GM18517 (cell line): ENCODE results near the gene AMH.

Experiments
- ATAC-seq: cut with Tn5 transposase; IDR thresholded peaks from one replicate; pipeline ENCODE4 v1.9.1; 2021; ENCODE audit warnings: mild to moderate bottlenecking, moderate library complexity; ENCODE audit not compliant: unreplicated experiment

The AMH gene

DNA sequence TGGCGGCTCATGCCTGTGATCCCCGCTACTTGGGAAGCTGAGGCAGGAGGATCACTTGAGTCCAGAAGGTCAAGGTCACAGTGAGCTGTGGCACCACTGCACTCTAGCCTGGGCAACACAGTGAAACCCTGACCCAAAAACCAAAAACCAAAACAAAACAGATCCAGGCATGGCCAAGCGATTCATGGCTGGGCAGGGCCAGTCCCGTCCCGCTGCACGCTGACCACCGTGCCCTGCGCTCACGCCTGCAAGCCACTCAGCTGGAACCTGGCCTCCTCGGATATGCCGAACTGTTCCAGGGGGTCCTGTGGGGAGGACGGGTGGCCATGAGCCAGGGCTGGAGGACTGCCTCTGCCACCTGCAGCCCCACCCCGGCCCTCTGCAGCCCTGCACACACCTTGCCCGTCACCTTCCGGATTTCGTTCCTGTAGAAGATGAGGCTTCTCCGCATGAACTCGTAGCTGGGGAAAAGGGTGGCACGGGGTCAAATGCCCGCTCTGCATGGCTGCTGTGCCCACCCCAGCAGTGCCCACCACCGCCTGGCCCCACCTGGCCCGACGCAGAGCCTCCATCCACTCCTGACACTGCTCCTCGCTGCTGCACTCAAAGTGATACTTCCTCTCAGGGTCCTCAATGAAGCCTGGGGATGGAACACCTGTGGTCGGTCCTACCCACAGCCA lies 15.4 kb upstream of the AMH start:
- ATAC-seq, result no peak

GRCh38 chr19:2234996-2235380 lies 14.1 kb upstream of the AMH start:
- ATAC-seq, result no peak

GRCh38 chr19:2235381-2236063 lies 13.6 kb upstream of the AMH start:
- ATAC-seq, result peak; percentile 10

DNA sequence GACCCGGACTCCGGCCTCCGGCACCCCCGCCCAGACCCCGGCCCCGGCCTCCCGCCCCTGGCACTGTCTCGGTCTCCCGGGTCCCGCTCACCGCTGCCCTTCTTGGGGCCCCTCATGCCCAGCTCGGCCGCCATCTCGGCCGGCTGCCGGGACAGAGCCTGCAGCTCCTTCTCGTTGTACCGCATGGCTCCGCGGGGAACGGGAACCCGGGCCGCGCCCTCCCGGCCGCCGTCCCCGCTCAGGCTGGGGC lies 13.1 kb upstream of the AMH start:
- peak; percentile 34 for ATAC-seq

GRCh38 chr19:2236314-2237050 lies 12.6 kb upstream of the AMH start, which contains the start of the genes PLEKHJ1 and SF3A2:
Gene PLEKHJ1 (minus strand): TSS chr19:2236329. CDS start chr19:2236248, 81 bp downstream.
Gene SF3A2 (plus strand): TSS chr19:2236824. CDS start chr19:2243419, 6,595 bp downstream.
- peak; percentile 74 for ATAC-seq

DNA sequence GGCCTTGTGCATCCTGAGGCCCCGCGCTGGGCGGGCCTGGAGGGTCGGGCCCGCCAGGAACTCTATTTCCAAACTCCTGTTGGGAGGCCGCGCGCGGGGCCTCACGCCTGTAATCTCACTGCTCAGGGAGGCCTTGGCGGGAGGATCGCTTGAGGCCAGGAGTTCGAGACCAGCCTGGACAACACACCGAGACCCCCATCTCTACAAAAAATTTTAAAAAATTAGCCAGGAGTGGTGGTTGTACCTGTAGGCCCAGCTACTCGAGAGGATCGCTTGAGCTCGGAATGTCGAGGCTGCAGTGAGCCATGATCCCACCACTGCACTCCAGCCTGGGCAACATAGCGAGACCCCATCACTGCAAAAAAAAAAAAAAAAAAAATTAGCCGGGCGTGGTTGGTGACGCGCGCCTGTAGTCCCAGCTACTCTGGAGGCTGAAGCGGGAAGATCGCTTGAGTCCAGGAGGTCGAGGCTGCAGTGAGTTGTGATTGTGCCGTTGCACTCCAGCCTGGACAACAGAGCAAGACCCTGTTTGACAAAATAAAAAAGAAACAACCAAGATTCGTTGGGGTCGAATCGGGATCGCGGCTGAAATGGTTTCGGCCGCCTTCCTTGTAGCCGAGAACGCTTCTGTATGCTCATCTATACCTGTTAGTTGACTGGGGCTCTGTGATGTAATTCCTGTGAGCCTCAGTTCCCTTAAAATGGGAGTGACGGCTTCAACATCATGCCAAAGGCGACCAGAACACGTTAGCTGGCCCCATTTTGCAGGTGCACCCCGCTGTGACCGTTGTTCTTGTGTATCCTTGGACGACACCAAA lies 11.9 kb upstream of the AMH start:
- no peak for ATAC-seq

DNA sequence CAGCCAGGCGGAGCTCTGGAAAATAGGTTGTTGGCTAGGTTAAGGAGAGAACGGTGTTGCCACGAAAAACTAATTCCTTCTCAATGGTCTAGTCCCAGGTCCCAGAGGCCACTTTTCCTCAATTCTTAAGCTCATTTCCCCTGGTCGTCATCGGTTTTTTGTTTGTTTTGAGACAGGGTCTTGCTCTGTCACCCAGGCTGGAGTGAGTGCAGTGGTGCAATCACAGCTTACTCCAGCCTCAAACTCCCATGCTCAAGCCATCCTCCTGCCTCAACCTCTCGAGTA lies 11.3 kb upstream of the AMH start:
- ATAC-seq, result no peak

- no peak for ATAC-seq
Measured at GRCh38 chr19:2239173-2239572, 9.9 kb upstream of the AMH start.

DNA sequence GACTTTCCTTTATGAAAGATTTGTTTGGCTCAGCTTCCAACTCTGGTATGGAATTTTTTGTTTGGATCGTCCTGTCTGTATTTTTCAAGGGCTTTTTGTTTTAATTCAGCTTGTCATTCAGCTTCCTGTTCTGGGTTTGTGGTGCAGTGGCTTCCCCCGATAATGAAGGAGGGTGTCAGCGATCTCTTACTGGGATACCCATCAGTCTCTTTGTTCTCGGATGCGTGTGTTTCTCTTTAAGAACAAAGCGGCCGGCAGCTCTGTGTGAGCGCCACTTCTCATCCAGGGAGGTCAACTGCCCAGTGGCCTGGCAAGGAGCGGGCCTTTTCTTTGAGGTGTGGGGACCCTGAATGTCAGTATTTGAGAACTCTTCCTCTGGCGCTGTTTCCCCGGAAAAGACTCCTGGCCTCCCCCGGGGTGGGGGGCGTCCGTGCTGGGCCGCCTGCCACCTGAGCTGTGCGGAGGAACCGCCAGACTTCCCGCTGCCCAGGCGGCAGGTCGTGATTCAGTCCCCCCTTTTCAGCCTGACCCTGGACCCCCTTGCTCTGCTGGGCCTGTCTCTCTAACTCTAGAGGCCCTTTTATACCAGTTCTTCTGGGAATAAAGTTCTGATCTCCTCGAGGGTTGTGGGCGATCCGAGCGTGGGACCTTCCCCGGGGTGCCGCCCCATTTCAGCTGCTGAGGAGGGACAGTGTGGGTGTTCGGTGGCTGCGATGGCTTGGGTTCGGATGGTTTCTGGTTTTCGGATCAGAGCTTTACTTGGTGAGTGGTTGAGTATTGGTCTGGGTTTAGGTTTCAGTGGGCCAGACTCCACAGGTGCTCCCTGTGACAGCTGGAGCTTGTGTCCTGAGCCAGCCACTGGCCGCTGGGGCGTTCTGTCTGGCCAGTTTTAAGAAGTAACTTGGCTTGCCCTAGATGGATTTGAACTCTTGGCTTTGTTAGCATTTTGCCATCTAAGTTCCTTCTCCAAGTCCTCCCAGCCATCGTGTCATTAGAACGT lies 9.1 kb upstream of the AMH start:
- no peak for ATAC-seq

DNA sequence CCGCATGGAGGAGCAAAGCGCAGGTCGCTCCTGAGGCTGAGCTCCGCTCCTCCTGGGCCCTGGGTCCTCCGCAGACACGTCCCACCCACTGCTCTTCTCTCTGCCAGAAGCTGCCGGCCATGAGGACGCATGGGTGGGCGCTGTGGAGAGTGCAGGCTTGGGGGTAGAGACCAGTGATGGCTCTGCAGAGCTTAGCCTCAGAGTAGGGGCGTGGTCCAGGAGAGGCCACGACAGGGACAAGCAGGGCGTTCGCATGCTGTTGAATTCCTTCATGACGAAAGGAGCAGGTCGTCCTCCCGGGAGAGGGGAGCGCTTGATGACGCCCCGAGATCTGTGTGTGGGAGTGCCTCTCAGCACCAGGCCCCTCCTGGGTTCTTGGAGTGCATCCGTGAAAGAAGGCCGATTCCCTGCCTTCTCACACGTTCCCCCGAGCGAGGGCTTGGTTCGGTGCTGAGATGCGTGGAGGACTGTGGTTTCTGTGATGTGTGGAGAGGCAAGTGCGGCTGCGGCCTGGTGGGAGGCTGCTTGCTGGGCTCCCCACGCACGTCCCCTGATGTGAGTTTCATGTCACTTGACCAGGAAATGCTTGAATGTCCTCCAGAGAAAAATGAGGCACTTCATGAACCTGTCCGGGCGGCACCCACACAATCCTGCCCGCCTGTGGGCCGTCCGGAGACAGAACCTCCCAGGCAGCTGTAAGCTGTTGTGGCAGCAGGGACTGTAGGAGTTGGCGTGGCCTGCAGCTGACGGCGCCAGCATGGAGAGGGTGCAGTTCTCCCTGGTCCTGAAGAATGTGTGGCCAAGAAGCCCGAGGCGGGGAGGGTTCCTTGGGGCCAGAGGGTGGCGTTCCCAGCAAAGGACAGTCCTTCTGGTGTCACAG lies 8.0 kb upstream of the AMH start:
- no peak for ATAC-seq

DNA sequence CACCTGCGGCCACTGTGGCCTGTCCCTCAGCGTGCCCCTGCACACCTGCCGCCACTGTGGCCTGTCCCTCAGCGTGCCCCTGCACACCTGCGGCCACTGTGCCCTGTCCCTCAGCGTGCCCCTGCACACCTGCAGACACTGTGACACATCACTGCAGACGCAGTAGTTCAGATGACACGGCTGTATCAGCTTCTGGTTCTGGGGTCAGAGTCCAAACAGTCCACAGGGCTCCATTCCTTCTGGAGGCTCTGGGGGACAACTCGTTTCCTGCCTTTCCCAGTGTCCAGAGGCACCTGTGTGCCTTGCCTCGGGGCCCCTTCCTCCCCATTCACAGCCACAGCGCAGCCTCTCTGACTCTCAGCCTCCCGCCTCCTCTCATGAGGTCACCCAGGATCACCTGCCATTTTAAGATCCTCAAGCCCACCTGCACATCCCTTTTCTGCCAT lies 7.0 kb upstream of the AMH start:
- ATAC-seq, result no peak

- no peak for ATAC-seq
Measured at GRCh38 chr19:2242816-2243215, 6.3 kb upstream of the AMH start.

- ATAC-seq, result no peak
Measured at GRCh38 chr19:2243274-2244124, 5.6 kb upstream of the AMH start.

GRCh38 chr19:2244125-2244411 lies 5.1 kb upstream of the AMH start:
- ATAC-seq, result no peak

DNA sequence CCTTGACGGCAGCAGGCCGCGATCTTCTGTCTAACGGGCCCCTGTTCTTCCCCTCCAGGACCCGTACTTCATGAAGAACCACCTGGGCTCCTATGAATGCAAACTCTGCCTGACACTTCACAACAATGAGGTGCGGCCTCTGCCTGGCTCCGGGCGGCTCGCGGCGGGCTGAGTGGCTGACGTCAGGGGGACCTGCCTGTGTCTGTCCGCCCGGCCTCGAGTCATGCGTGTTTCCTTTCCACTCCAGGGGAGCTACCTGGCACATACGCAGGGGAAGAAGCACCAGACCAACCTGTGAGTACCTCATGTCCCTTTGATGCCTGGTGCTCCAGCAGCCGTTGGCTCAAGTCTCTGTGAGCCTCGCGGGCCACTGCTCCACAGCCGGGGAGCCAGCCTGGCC lies 4.6 kb upstream of the AMH start:
- ATAC-seq, result no peak

DNA sequence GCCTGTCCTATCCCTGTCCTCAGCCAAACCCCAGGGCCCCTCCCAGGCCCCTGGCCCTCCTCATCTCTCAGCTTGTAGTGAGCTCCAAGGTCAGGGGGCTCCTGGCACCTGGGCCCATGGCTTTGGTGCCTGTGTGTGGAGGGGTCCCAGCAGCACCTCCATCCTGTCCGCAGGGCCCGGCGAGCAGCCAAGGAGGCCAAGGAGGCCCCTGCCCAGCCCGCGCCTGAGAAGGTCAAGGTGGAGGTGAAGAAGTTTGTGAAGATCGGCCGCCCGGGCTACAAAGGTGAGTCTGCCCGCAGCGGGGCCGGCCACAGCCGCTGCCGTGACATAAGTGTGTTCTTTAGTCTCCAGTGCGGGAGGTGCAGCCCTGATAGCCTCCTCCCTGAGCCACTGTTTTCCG lies 3.9 kb upstream of the AMH start:
- no peak for ATAC-seq

GRCh38 chr19:2246014-2246620 lies 3.0 kb upstream of the AMH start:
- no peak for ATAC-seq

- no peak for ATAC-seq
Measured at GRCh38 chr19:2246801-2247361, 2.2 kb upstream of the AMH start.
